NB4 (cell line): ENCODE data around the gene CFAP74.

ENCODE experiments used
- POLR2A ChIP-seq: IDR thresholded peaks from 2 replicates; pipeline ENCODE4 v1.6.1; 2011; ENCODE audit warnings: mild to moderate bottlenecking; ENCODE audit not compliant: insufficient read length; ENCODE audit errors: extremely low read depth
- TF ChIP-seq, protein P1 (sequence below): IDR thresholded peaks from 2 replicates; pipeline ENCODE4 v1.6.1; 2011; ENCODE audit warnings: low read depth, low read length
- TF ChIP-seq, protein P2 (sequence below): IDR thresholded peaks from one replicate; pipeline ENCODE4 v1.5.1; 2012; ENCODE audit warnings: low read depth, low read length

DNA sequence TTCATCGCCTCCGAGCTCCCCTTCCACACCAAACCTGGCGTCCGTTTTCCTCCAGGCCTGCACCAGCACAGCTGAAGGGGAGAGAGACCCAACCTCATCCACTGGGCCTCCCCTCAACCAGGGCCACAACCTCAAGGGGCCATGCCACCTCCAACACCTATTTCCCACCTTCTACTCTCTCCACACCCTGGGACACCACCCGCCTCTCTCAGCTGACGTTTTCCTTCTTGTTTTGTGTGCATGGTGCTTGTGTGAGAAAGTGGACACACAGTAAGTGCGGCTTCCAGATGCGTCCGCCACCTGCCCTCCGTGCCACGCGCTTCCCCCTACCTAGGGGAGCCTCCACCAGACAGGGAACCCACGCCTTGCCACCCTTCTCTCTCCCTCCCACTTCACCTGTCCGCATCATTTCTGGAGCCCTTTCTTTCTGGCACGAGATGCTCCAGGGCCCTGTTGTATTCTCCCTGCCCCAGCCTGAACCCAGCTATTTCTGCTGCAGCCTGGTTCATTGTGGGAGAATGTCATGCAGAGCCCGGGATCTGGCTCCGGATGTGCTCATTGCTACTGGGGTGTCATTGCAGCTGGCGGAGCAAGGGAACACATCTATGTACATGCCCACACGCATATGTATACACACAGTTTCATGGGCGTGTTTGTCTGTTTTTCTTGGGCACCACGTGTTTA is 111.4 kb downstream of the CFAP74 start:
- TF ChIP-seq, protein P1, sequence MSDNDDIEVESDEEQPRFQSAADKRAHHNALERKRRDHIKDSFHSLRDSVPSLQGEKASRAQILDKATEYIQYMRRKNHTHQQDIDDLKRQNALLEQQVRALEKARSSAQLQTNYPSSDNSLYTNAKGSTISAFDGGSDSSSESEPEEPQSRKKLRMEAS: no peak
- TF ChIP-seq, protein P2, sequence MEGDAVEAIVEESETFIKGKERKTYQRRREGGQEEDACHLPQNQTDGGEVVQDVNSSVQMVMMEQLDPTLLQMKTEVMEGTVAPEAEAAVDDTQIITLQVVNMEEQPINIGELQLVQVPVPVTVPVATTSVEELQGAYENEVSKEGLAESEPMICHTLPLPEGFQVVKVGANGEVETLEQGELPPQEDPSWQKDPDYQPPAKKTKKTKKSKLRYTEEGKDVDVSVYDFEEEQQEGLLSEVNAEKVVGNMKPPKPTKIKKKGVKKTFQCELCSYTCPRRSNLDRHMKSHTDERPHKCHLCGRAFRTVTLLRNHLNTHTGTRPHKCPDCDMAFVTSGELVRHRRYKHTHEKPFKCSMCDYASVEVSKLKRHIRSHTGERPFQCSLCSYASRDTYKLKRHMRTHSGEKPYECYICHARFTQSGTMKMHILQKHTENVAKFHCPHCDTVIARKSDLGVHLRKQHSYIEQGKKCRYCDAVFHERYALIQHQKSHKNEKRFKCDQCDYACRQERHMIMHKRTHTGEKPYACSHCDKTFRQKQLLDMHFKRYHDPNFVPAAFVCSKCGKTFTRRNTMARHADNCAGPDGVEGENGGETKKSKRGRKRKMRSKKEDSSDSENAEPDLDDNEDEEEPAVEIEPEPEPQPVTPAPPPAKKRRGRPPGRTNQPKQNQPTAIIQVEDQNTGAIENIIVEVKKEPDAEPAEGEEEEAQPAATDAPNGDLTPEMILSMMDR: no peak
- TF ChIP-seq POLR2A: no peak
